ENCODE data around the gene NDUFV3. TPM values are rescaled to one million over a fixed set of nuclear protein-coding genes. Genes with fewer than 3 reads are reported as not detected.
"Not testable (repeated sequence)": the region's sequence is repeated elsewhere in the genome, so short reads cannot be mapped to it uniquely, and the experiment has no call there.

Gene NDUFV3
- total and polyA plus RNA-seq, 8 donors = 19.2 to 51.3 (median 36.7) TPM

GRCh38 chr21:42906233-42906632, 13.1 kb downstream of the NDUFV3 start:
- H3K27ac ChIP-seq = no peak overlapping the region
- no peak overlapping the region for H3K4me3 ChIP-seq
- no peaks in the 10 kb centered on the region for H3K27me3 ChIP-seq
- TF ChIP-seq POLR2AphosphoS5 (IDR thresholded peaks at IDR 0.05) (no peak), POLR2A (IDR thresholded peaks at IDR 0.05) (no peak), CTCF (IDR thresholded peaks at IDR 0.05) (no peak), EP300 (IDR thresholded peaks at IDR 0.05) (no peak)
- WGBS, 5 donors = 94 to 98% (median 96%) methylated on average over 16 of the region's 16 CpGs
- peaks cover 46 to 100% (median 99%) of the 10 kb centered on the region in 4 donors for H3K36me3 ChIP-seq
- H3K4me1 ChIP-seq = peaks cover 0 to 6% (median 1%) of the 10 kb centered on the region in 4 donors
- no peaks in the 10 kb centered on the region for H3K9me3 ChIP-seq
- intact Hi-C loops (cut with DNase I; ENCODE audit: low total_unique reads) = no loop called here
- DNase-seq = no peak

- H3K36me3 ChIP-seq = peaks cover 44 to 96% (median 92%) of the 10 kb centered on the region in 4 donors
- H3K4me1 ChIP-seq; H3K4me3 ChIP-seq; DNase-seq; H3K27ac ChIP-seq; H3K27me3 ChIP-seq; intact Hi-C loops (cut with DNase I; ENCODE audit: low total_unique reads); H3K9me3 ChIP-seq: not testable (repeated sequence)
- 89 to 94% (median 92%) methylated on average over 9 of the region's 9 CpGs for WGBS, 5 donors
These were observed 15.4 kb downstream of the NDUFV3 start for GRCh38 chr21:42908484-42908883.

- H3K4me3 ChIP-seq; H3K9me3 ChIP-seq; intact Hi-C loops (cut with DNase I; ENCODE audit: low total_unique reads); H3K4me1 ChIP-seq; H3K27me3 ChIP-seq; DNase-seq; H3K27ac ChIP-seq: not testable (repeated sequence)
- 90 to 98% (median 96%) methylated on average over 6 of the region's 6 CpGs for WGBS, 5 donors
- H3K36me3 ChIP-seq = peaks cover 24 to 61% (median 58%) of the 10 kb centered on the region in 4 donors
These were observed 18.8 kb downstream of the NDUFV3 start for GRCh38 chr21:42911920-42912319.

GRCh38 chr21:42913476-42913875, 20.4 kb downstream of the NDUFV3 start:
- no peak for DNase-seq
- intact Hi-C loops (cut with DNase I; ENCODE audit: low total_unique reads) = no loop called here
- H3K27me3 ChIP-seq = no peaks in the 10 kb centered on the region
- H3K36me3 ChIP-seq = peaks cover 24 to 46% (median 43%) of the 10 kb centered on the region in 4 donors
- no peak overlapping the region for H3K27ac ChIP-seq
- no peaks in the 10 kb centered on the region for H3K9me3 ChIP-seq
- H3K4me3 ChIP-seq = no peak overlapping the region
- no peaks in the 10 kb centered on the region for H3K4me1 ChIP-seq
- WGBS, 5 donors = 66 to 92% (median 74%) methylated on average over 6 to 7 of the region's 7 CpGs
- TF ChIP-seq POLR2A (IDR thresholded peaks at IDR 0.05) (no peak), POLR2AphosphoS5 (IDR thresholded peaks at IDR 0.05) (no peak), EP300 (IDR thresholded peaks at IDR 0.05) (no peak), CTCF (IDR thresholded peaks at IDR 0.05) (no peak)

GRCh38 chr21:42918291-42918690, 25.2 kb downstream of the NDUFV3 start:
- WGBS, 5 donors = 91 to 97% (median 95%) methylated on average over 6 of the region's 6 CpGs
- Histone ChIP-seq H3K27ac (no peak overlapping the region), H3K27me3 (no peaks in the 10 kb centered on the region), H3K4me1 (peaks cover 0 to under 1% (median under 1%) of the 10 kb centered on the region in 4 donors), H3K4me3 (no peak overlapping the region), H3K9me3 (no peaks in the 10 kb centered on the region), H3K36me3 (peaks cover 0 to 2% (median 0%) of the 10 kb centered on the region in 4 donors)
- TF ChIP-seq POLR2A (IDR thresholded peaks at IDR 0.05) (no peak), POLR2AphosphoS5 (IDR thresholded peaks at IDR 0.05) (no peak), CTCF (IDR thresholded peaks at IDR 0.05) (no peak)
- intact Hi-C loops (cut with DNase I; ENCODE audit: low total_unique reads) = no loop called here
- no peak for DNase-seq
